Inferior parietal cortex (tissue), 1 donor: Measurements from ENCODE around the gene PRM2.
A peak's percentile ranks its signal among the peaks of the same experiment; 100 is the strongest.

ENCODE experiments used
- DNase-seq: peaks from one replicate; pipeline ENCODE4 v3.0.0-alpha.2; 2016; ENCODE audit errors: extremely low spot score

The PRM2 gene

DNA sequence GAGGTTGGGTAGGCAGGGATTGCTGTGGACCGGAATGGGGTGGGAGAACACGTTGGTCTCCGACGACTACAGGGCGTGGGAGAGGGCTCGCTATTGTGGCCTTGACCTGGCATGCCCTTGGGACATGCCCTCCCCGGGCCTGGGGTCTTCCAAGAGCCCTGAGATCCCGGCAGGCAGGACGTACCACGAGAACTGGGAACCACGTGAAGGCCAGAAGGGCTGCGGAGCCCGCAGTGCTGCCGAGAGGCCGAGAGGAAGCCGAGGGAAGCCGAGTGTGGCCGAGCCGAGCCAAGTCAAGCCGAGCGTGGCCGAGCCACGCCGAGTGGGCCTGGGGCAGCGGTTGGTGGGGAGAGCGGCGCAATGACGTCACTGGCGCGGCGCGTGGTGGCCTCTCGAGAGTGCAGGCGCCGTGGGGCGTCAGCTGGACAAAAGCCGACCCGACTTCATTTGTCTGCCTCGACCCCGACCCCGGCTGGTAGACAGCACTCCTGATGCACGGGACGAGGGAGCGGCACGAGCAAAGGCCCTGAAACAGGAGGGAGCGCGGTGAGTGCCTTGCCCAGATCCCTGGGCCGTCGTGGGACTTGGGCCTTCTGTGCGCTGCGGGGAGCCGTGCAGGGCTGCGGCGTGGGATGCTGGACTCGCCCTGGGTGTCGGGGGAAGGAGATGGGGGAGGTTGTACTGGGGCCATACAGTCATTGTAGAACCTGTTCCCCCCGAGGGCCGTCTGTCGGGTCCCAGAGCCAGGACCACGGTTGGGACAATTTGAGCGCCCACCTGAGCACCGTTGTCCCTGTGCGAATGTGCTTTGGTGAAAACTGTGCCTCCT is 26.8 kb downstream of the PRM2 start:
- no peak for DNase-seq

- DNase-seq, result no peak
These were observed 28.1 kb downstream of the PRM2 start for GRCh38 chr16:11248133-11248532.

GRCh38 chr16:11245988-11246387 is 30.3 kb downstream of the PRM2 start:
- DNase-seq, result no peak

DNA sequence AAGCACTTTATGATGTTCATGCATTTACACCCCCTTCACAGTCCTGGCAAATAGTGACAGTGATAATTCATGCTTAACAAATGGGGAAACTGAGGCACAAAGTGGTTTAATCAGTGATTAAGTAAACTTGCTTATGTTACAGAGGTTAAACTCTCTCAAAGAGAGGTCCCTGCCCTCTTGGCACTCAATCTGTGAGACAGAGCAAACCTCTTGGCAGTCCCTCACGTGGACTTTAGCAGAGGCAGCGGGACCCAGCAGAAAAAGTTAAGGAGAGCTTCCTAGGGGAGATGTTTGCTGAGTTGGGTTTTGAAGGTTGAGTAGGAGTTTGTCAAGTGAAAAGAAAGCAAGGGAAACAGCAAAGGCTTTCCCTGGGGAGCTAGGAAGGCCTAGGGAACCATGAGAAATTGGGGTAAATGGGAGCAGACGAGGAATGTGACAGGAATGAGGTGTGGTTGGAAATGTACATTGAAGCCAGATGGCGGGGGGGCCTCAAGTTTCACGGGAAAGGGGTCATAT is 31.0 kb downstream of the PRM2 start:
- DNase-seq, result no peak

DNA sequence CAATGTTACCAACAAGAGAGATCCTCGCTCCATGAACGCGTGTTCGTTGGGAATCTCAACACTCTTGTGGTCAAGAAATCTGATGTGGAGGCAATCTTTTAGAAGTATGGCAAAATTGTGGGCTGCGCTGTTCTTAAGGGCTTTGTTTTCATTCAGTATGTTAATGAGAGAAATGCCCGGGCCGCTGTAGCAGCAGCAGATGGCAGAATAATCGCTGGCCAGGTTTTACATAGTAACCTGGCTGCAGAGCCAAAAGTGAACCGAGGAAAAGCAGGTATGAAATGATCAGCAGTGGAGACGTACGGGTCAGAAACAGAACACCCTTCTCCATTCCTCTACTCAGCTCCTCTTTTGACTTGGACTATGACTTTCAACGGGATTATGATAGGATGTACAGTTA is 33.6 kb downstream of the PRM2 start:
- DNase-seq, result no peak

GRCh38 chr16:11241480-11242204 is 34.6 kb downstream of the PRM2 start:
- no peak for DNase-seq

- no peak for DNase-seq
These were observed 35.4 kb downstream of the PRM2 start for GRCh38 chr16:11240636-11241473.

DNA sequence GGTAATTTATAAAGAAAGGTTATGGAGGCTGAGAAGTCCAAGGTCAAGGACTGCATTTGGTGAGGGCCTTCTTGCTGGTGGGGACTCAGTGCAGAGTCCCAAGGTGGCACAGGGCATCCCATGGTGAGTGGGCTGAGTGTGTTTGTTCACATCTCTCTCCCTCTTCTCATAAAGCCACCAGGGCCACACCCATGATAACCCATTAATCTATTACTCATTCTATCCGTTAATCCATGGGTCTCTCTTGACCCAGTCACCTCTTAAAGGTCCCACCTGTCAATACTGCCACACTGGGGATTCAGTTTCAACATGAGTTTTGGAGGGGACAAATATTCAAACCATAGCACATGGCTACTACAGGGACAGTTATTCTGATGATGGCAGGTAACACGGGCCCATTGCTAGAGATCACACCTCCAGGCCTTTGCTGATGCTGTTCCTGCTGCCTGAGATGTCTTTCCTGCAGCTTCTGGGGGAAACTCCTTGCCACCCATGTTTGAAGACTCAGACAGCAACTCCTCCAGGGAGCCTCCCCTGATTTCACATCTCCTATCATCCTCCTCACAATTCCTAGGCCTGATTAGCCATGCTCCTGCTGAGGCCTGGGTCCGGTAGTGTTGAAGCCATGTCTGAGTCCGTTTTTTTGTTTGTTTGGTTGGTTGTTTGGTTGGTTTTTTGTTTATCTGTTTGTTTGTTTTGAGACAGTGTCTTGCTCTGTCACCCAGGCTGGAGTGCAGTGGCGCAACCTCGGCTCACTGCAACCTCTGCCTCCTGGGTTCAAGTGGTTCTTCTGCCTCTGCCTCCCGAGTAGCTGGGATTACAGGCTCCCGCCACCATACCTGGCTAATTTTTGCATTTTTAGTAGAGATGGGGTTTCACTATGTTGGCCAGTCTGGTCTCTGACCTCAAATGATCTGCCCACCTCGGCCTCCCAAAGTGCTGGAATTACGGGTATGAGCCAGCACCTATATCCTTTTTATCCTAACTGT is 36.3 kb downstream of the PRM2 start:
- no peak for DNase-seq

DNA sequence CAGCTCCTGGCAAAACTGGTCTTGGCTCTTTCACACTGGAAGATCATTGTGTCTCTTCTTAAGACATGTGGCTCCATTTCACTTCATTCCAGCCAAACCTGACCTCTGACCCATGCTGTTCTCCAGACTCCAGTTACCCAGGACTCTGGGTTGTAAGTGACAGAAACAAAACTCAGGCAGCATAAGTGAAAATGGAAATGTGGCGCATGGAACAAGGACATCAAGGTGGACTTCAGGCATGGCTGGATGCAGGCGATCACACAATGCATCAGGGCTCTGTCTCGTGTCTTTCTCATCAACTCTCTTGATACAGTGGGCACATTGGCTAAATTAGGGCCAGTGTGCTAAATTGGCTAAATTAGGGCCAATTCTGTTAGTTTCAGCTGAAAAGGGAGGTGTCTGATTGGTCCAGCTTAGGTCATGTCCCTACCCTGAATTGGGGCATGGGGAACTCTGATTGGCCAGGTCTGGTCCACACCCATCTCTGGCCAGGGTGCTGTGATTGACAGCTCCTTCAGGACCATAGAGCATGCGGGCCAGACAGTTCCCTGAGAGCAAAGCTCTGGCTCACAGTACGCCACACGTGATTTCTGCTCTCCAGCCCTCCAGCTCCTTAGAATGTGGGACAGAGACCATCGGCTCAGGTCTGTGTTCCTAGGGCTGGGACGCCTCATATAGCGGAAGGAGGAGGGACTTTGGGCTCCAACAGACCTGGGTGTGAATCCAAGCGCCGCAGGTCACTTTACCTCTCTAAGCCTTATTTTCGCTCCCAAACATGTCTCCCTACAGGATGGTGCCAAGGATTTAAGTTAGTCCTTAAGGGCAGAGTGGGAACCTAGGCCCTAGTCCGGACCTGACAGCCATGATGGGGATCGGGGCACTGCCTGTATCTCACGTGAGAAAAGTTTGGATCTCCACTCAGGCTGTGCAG is 37.7 kb downstream of the PRM2 start:
- no peak for DNase-seq

- no peak for DNase-seq
These were observed 39.6 kb downstream of the PRM2 start for GRCh38 chr16:11236461-11237254.

GRCh38 chr16:11235703-11235991 is 40.6 kb downstream of the PRM2 start:
- no peak for DNase-seq

- no peak for DNase-seq
These were observed 41.2 kb downstream of the PRM2 start for GRCh38 chr16:11234884-11235702.

GRCh38 chr16:11233727-11234376 is 42.4 kb downstream of the PRM2 start:
- DNase-seq, result no peak

- peak; percentile 33 for DNase-seq
These were observed 43.2 kb downstream of the PRM2 start for GRCh38 chr16:11232852-11233726.

DNA sequence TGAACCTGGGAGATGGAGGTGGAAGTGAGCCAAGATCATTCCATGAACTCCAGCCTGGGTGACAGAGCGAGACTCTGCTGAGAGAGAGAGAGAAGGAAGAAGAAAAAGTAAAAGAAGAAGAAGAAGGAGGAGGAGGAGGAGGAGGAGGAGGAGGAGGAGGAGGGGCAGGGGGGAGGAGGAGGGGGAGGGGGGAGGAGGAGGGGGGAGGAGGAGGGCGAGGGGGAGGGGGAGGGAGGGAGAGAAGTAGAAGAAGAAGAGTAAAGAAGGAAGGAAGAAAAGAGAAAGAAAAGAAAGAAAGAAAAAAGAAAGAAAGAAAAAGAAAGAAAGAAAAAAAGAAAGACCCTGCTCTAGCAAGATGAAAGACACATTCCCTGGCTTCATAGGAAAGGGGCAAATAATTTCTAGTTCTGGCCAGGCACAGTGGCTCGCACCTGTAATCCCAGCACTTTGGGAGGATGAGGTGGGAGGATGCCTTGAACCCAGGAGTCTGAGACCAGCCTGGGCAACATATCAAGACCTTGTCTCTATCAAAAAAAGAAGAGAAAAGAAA is 43.9 kb downstream of the PRM2 start:
- DNase-seq, result no peak

- no peak for DNase-seq
These were observed 44.8 kb downstream of the PRM2 start for GRCh38 chr16:11231367-11231970.
